ENCODE data around the gene AFF4.

AFF4 gene

GRCh38 chr5:132887283-132887682 lies 76.2 kb downstream of the AFF4 start:
- in situ Hi-C loops (cut with MboI; ENCODE audit: low sequenced_read_pairs) = no loop called here

- in situ Hi-C loops (cut with MboI; ENCODE audit: low sequenced_read_pairs) = no loop called here
Observed at GRCh38 chr5:132886064-132886823, 77.2 kb downstream of the AFF4 start.

GRCh38 chr5:132884548-132884947 lies 78.9 kb downstream of the AFF4 start:
- in situ Hi-C loops (cut with MboI; ENCODE audit: low sequenced_read_pairs) = no loop called here

GRCh38 chr5:132883261-132883834 lies 80.1 kb downstream of the AFF4 start:
- in situ Hi-C loops (cut with MboI; ENCODE audit: low sequenced_read_pairs) = no loop called here

- in situ Hi-C loops (cut with MboI; ENCODE audit: low sequenced_read_pairs) = no loop called here
Observed at GRCh38 chr5:132877938-132878337, 85.5 kb downstream of the AFF4 start.

- in situ Hi-C loops (cut with MboI; ENCODE audit: low sequenced_read_pairs) = no loop called here
Observed at GRCh38 chr5:132877466-132877865, 86.0 kb downstream of the AFF4 start.

- in situ Hi-C loops (cut with MboI; ENCODE audit: low sequenced_read_pairs) = no loop called here
Observed at GRCh38 chr5:132876020-132876759, 87.2 kb downstream of the AFF4 start.

- in situ Hi-C loops (cut with MboI; ENCODE audit: low sequenced_read_pairs) = no loop called here
Observed at GRCh38 chr5:132873930-132874271, 89.5 kb downstream of the AFF4 start.

- in situ Hi-C loops (cut with MboI; ENCODE audit: low sequenced_read_pairs) = no loop called here
Observed at GRCh38 chr5:132873119-132873929, 90.1 kb downstream of the AFF4 start, which contains the start of gene LEAP2. Gene LEAP2 (plus strand): TSS chr5:132873668. CDS start chr5:132873695, 27 bp downstream.

GRCh38 chr5:132872788-132873118 lies 90.7 kb downstream of the AFF4 start:
- in situ Hi-C loops (cut with MboI; ENCODE audit: low sequenced_read_pairs) = no loop called here

- in situ Hi-C loops (cut with MboI; ENCODE audit: low sequenced_read_pairs) = no loop called here
Observed at GRCh38 chr5:132871459-132872284, 91.8 kb downstream of the AFF4 start.

- in situ Hi-C loops (cut with MboI; ENCODE audit: low sequenced_read_pairs) = no loop called here
Observed at GRCh38 chr5:132870801-132871200, 92.6 kb downstream of the AFF4 start.

GRCh38 chr5:132868754-132869153 lies 94.7 kb downstream of the AFF4 start:
- in situ Hi-C loops (cut with MboI; ENCODE audit: low sequenced_read_pairs) = no loop called here

GRCh38 chr5:132867046-132867451 lies 96.4 kb downstream of the AFF4 start:
- in situ Hi-C loops (cut with MboI; ENCODE audit: low sequenced_read_pairs) = no loop called here

- in situ Hi-C loops (cut with MboI; ENCODE audit: low sequenced_read_pairs) = no loop called here
Observed at GRCh38 chr5:132866342-132867045, 96.9 kb downstream of the AFF4 start, which contains the start of the genes GDF9 and UQCRQ. Gene GDF9 (minus strand): TSS chr5:132866469. CDS start chr5:132864533, 1,936 bp downstream. Gene UQCRQ (plus strand): TSS chr5:132866642. CDS start chr5:132866882, 240 bp downstream.

- in situ Hi-C loops (cut with MboI; ENCODE audit: low sequenced_read_pairs) = no loop called here
Observed at GRCh38 chr5:132865668-132866341, 97.6 kb downstream of the AFF4 start.

- in situ Hi-C loops (cut with MboI; ENCODE audit: low sequenced_read_pairs) = no loop called here
Observed at GRCh38 chr5:132860742-132861141, 102.7 kb downstream of the AFF4 start.

GRCh38 chr5:132859889-132860437 lies 103.5 kb downstream of the AFF4 start:
- in situ Hi-C loops (cut with MboI; ENCODE audit: low sequenced_read_pairs) = no loop called here

- in situ Hi-C loops (cut with MboI; ENCODE audit: low sequenced_read_pairs) = no loop called here
Observed at GRCh38 chr5:132856011-132856410, 107.4 kb downstream of the AFF4 start.
